ELR (cell line): ENCODE measurements around the gene BAG3.
"Not testable (repeated sequence)": the region's sequence is repeated elsewhere in the genome, so short reads cannot be mapped to it uniquely, and the experiment has no call there.

Source experiments
- DNase-seq: peaks from one replicate; pipeline ENCODE4 v3.0.0-alpha.2; 2015; ENCODE audit warnings: low read depth

BAG3 gene

GRCh38 chr10:119640875-119641526 lies 10.2 kb upstream of the BAG3 start:
- no peak for DNase-seq

- no peak for DNase-seq
Observed at GRCh38 chr10:119642556-119643111, 8.5 kb upstream of the BAG3 start.

- no peak for DNase-seq
Observed at GRCh38 chr10:119643306-119644204, 7.6 kb upstream of the BAG3 start.

GRCh38 chr10:119644205-119644814 lies 6.9 kb upstream of the BAG3 start:
- no peak for DNase-seq

GRCh38 chr10:119644994-119645393 lies 6.2 kb upstream of the BAG3 start:
- no peak for DNase-seq

- no peak for DNase-seq
Observed at GRCh38 chr10:119650062-119650461, 1.1 kb upstream of the BAG3 start.

GRCh38 chr10:119651514-119652360 lies 557 bp downstream of the BAG3 start:
- peak; percentile 36 for DNase-seq

GRCh38 chr10:119652361-119652730 lies 1.2 kb downstream of the BAG3 start:
- peak; percentile 84 for DNase-seq

GRCh38 chr10:119653209-119653608 lies 2.0 kb downstream of the BAG3 start:
- no peak for DNase-seq

- no peak for DNase-seq
Observed at GRCh38 chr10:119653916-119654315, 2.7 kb downstream of the BAG3 start.

- peak; percentile 57 for DNase-seq
Observed at GRCh38 chr10:119654540-119654939, 3.4 kb downstream of the BAG3 start.

GRCh38 chr10:119655566-119656001 lies 4.4 kb downstream of the BAG3 start:
- DNase-seq, result peak; percentile 94

- DNase-seq, result no peak
Observed at GRCh38 chr10:119656760-119657159, 5.6 kb downstream of the BAG3 start.

- DNase-seq, result peak; percentile 54
Observed at GRCh38 chr10:119657725-119658124, 6.5 kb downstream of the BAG3 start.

- peak; percentile 98 for DNase-seq
Observed at GRCh38 chr10:119658274-119658673, 7.1 kb downstream of the BAG3 start.

- DNase-seq, result no peak
Observed at GRCh38 chr10:119659951-119660350, 8.8 kb downstream of the BAG3 start.

- not testable (repeated sequence) for DNase-seq
Observed at GRCh38 chr10:119662076-119662605, 11.0 kb downstream of the BAG3 start.

- DNase-seq, result peak; percentile 68
Observed at GRCh38 chr10:119663866-119664698, 12.9 kb downstream of the BAG3 start.

- DNase-seq, result no peak
Observed at GRCh38 chr10:119665901-119666708, 14.9 kb downstream of the BAG3 start.

GRCh38 chr10:119666709-119667004 lies 15.5 kb downstream of the BAG3 start:
- no peak for DNase-seq
